Fibroblast of lung (primary cell): Measurements from ENCODE around the gene DPP10. TPM values are rescaled to one million over a fixed set of nuclear protein-coding genes. Genes with fewer than 3 reads are reported as not detected.

Source experiments
- DNase-seq, 2 donors: peaks; one replicate each; pipeline versions ENCODE4 v3.0.0 to v3.0.0-alpha.2; 2010; ENCODE audit warnings: low read depth in 2 of 2
- H2AFZ ChIP-seq: 2 replicates; pipeline ENCODE4 v1.5.1; 2012; ENCODE audit warnings: low read length, control low read depth, inconsistent platforms
- H3K27ac ChIP-seq: 2 replicates; pipeline ENCODE4 v1.5.1; 2011; ENCODE audit warnings: low read length, control low read depth; ENCODE audit not compliant: insufficient read depth
- H3K27me3 ChIP-seq: 2 replicates; pipeline ENCODE4 v1.5.1; 2011; ENCODE audit warnings: mild to moderate bottlenecking, low read length; ENCODE audit not compliant: control insufficient read depth, insufficient read depth
- H3K36me3 ChIP-seq: 2 replicates; pipeline ENCODE4 v1.5.1; 2011; ENCODE audit warnings: low read length; ENCODE audit not compliant: control insufficient read depth, insufficient read depth
- H3K4me1 ChIP-seq: 2 replicates; pipeline ENCODE4 v1.5.1; 2011; ENCODE audit warnings: low read length; ENCODE audit not compliant: control insufficient read depth, insufficient read depth; ENCODE audit errors: extremely low read depth
- H3K4me2 ChIP-seq: 2 replicates; pipeline ENCODE4 v1.5.1; 2011; ENCODE audit warnings: low read length, control low read depth; ENCODE audit not compliant: insufficient read depth; ENCODE audit errors: extremely low read depth
- H3K4me3 ChIP-seq, 4 experiments: fragments of 200-600 bp in 1 of 4; sonication (generic) in 1 of 4; replicated peaks in 1 of 4; 2 replicates each; pipeline ENCODE4 v1.5.1; 2011 to 2016; ENCODE audit warnings: low read length in 4 of 4, low read depth in 3 of 4, mild to moderate bottlenecking in 3 of 4, control low read depth in 2 of 4, inconsistent platforms in 1 of 4, mixed read lengths in 1 of 4; ENCODE audit not compliant: insufficient read depth in 1 of 4; ENCODE audit errors: control extremely low read depth in 1 of 4
- H3K79me2 ChIP-seq: 2 replicates; pipeline ENCODE4 v1.5.1; 2012; ENCODE audit warnings: mild to moderate bottlenecking, low read length, inconsistent platforms; ENCODE audit not compliant: control insufficient read depth, insufficient read depth
- H3K9ac ChIP-seq: 2 replicates; pipeline ENCODE4 v1.5.1; 2011; ENCODE audit warnings: mild to moderate bottlenecking, low read length, control low read depth; ENCODE audit not compliant: insufficient read depth
- H3K9me3 ChIP-seq: 2 replicates; pipeline ENCODE4 v1.5.1; 2012; ENCODE audit warnings: low read depth, low read length; ENCODE audit not compliant: control insufficient read depth, insufficient read depth
- H4K20me1 ChIP-seq: 2 replicates; pipeline ENCODE4 v1.5.1; 2011; ENCODE audit warnings: low read length; ENCODE audit not compliant: control insufficient read depth, insufficient read depth; ENCODE audit errors: extremely low read depth
- CTCF ChIP-seq, 2 donors: IDR thresholded peaks in 1 of 2; conservative IDR thresholded peaks in 1 of 2; 1 replicate in 1 of 2; 2 replicates in 1 of 2; pipeline ENCODE4 v1.5.1; 2011 to 2012; ENCODE audit warnings: low read length in 2 of 2, control low read depth in 1 of 2, inconsistent platforms in 1 of 2, low read depth in 1 of 2, mild to moderate bottlenecking in 1 of 2
- EZH2 ChIP-seq: IDR thresholded peaks from 2 replicates; pipeline ENCODE4 v1.5.1; 2012; ENCODE audit warnings: low read length, control low read depth, mild to moderate bottlenecking; ENCODE audit errors: missing control alignments
- polyA plus RNA-seq, 2 donors: library from polyadenylated mRNA; depleted of rRNA in 1 of 2; stranded (reverse) in 1 of 2; unstranded in 1 of 2; fragments of >200 nt; gene quantifications; 2 replicates each; pipeline ENCODE4 v1.2.1, GENCODE V29; 2011 to 2012; ENCODE audit warnings: missing spikeins in 1 of 2
- total RNA-seq: library from RNA; depleted of rRNA; stranded (reverse); fragments of >200 nt; gene quantifications from 2 replicates; pipeline ENCODE4 v1.2.1, GENCODE V29; 2014

Gene DPP10
- total and polyA plus RNA-seq, 2 donors (not counting 1 experiment from before 2014, with no cell fraction given) = not detected

GRCh38 chr2:115214050-115214449 lies 771.6 kb downstream of the DPP10 start:
- no peak for DNase-seq
- Histone ChIP-seq H3K4me3 (no peak overlapping the region), H4K20me1 (no peaks in the 10 kb centered on the region), H2AFZ (no peak overlapping the region), H3K4me1 (no peaks in the 10 kb centered on the region), H3K4me2 (no peak overlapping the region), H3K79me2 (no peaks in the 10 kb centered on the region), H3K27me3 (no peaks in the 10 kb centered on the region), H3K27ac (no peak overlapping the region), H3K9me3 (no peaks in the 10 kb centered on the region), H3K36me3 (no peaks in the 10 kb centered on the region), H3K9ac (no peak overlapping the region)
- TF ChIP-seq CTCF (conservative IDR thresholded peaks at IDR 0.05 in 1 of 2, IDR thresholded peaks at IDR 0.05 in 1 of 2; ENCODE audit: low read depth in 1 of 2, low read length in 2 of 2) (no peak), EZH2 (no peak)

GRCh38 chr2:115219296-115219695 lies 776.9 kb downstream of the DPP10 start:
- H3K36me3 ChIP-seq = no peaks in the 10 kb centered on the region
- no peaks in the 10 kb centered on the region for H3K27me3 ChIP-seq
- H3K79me2 ChIP-seq = no peaks in the 10 kb centered on the region
- no peak overlapping the region for H3K4me3 ChIP-seq
- DNase-seq = no peak
- H4K20me1 ChIP-seq = no peaks in the 10 kb centered on the region
- H3K9me3 ChIP-seq = no peaks in the 10 kb centered on the region
- TF ChIP-seq CTCF (conservative IDR thresholded peaks at IDR 0.05 in 1 of 2, IDR thresholded peaks at IDR 0.05 in 1 of 2; ENCODE audit: low read depth in 1 of 2, low read length in 2 of 2) (no peak), EZH2 (no peak)
- no peak overlapping the region for H2AFZ ChIP-seq
- H3K27ac ChIP-seq = no peak overlapping the region
- no peaks in the 10 kb centered on the region for H3K4me1 ChIP-seq
- H3K4me2 ChIP-seq = no peak overlapping the region
- H3K9ac ChIP-seq = no peak overlapping the region

- Histone ChIP-seq H3K9ac (no peak overlapping the region), H3K79me2 (no peaks in the 10 kb centered on the region), H3K4me3 (no peak overlapping the region), H3K4me2 (no peak overlapping the region), H2AFZ (no peak overlapping the region), H4K20me1 (no peaks in the 10 kb centered on the region), H3K27ac (no peak overlapping the region), H3K36me3 (no peaks in the 10 kb centered on the region), H3K4me1 (no peaks in the 10 kb centered on the region), H3K9me3 (no peaks in the 10 kb centered on the region), H3K27me3 (no peaks in the 10 kb centered on the region)
- no peak for TF ChIP-seq CTCF (conservative IDR thresholded peaks at IDR 0.05 in 1 of 2, IDR thresholded peaks at IDR 0.05 in 1 of 2; ENCODE audit: low read depth in 1 of 2, low read length in 2 of 2)
- no peak for TF ChIP-seq EZH2
- DNase-seq = no peak
Measured at GRCh38 chr2:115234186-115234585, 791.7 kb downstream of the DPP10 start.
